Caco-2 (cell line): ENCODE measurements around the gene BAZ2B. TPM values are rescaled to one million over a fixed set of nuclear protein-coding genes. Genes with fewer than 3 reads are reported as not detected.

ENCODE experiments used
- BruUV-seq: library from RNA; stranded (reverse); fragments of 400-500 nt; replicated peaks from 2 replicates; lab custom pipeline; 2021; lab: Mats Ljungman, UMichigan
- CTCF ChIA-PET: fragments of 300-600 bp; sonication (Branson Sonifier 250); formaldehyde crosslinking; loops from one replicate; lab custom pipeline; 2022; ENCODE audit warnings: antibody characterized with exemption; lab: Charles Lee
- POLR2A ChIA-PET: fragments of 300-600 bp; sonication (Branson Sonifier 250); formaldehyde crosslinking; loops from one replicate; lab custom pipeline; 2022; ENCODE audit warnings: antibody characterized with exemption; lab: Charles Lee
- DNase-seq, 2 experiments: peaks; one replicate each; pipeline versions ENCODE4 v3.0.0 to v3.0.0-alpha.2; 2020 to 2022
- H3K27me3 ChIP-seq: replicated peaks from 2 replicates; pipeline ENCODE4 v1.6.0; 2011; ENCODE audit warnings: low read length; ENCODE audit not compliant: control insufficient read depth, insufficient read depth
- H3K36me3 ChIP-seq: 2 replicates; pipeline ENCODE4 v1.5.1; 2011; ENCODE audit warnings: low read length; ENCODE audit not compliant: control insufficient read depth, insufficient read depth
- H3K4me1 ChIP-seq: fragments of 250-450 bp; sonication (Bioruptor Pico); 2 replicates; pipeline ENCODE4 v1.5.1; 2020; ENCODE audit warnings: mild to moderate bottlenecking
- H3K4me3 ChIP-seq: 2 replicates; pipeline ENCODE4 v1.5.1; 2011; ENCODE audit warnings: low read depth, mild to moderate bottlenecking, control low read depth, low read length
- H3K9me3 ChIP-seq: fragments of 250-450 bp; sonication (Bioruptor Pico); 2 replicates; pipeline ENCODE4 v1.5.1; 2020; ENCODE audit warnings: mild to moderate bottlenecking, moderate library complexity
- H3K27ac Mint-ChIP-seq: one replicate; pipeline ENCODE4 v1.8.0; 2022; ENCODE audit warnings: mixed read lengths; ENCODE audit not compliant: unreplicated experiment
- H3K27me3 Mint-ChIP-seq: one replicate; pipeline ENCODE4 v1.8.0; 2022; ENCODE audit warnings: mixed read lengths; ENCODE audit not compliant: insufficient read depth, unreplicated experiment
- H3K36me3 Mint-ChIP-seq: one replicate; pipeline ENCODE4 v1.8.0; 2022; ENCODE audit warnings: mild to moderate bottlenecking, mixed read lengths; ENCODE audit not compliant: insufficient read depth, unreplicated experiment
- H3K4me1 Mint-ChIP-seq: one replicate; pipeline ENCODE4 v1.8.0; 2022; ENCODE audit warnings: low read depth, mixed read lengths; ENCODE audit not compliant: unreplicated experiment
- H3K4me3 Mint-ChIP-seq: one replicate; pipeline ENCODE4 v1.8.0; 2022; ENCODE audit warnings: mild to moderate bottlenecking, moderate library complexity, mixed read lengths; ENCODE audit not compliant: unreplicated experiment
- H3K9me3 Mint-ChIP-seq: one replicate; pipeline ENCODE4 v1.8.0; 2022; ENCODE audit warnings: mixed read lengths; ENCODE audit not compliant: unreplicated experiment
- intact Hi-C: fragments of 100-400 bp; cut with micrococcal nuclease; formaldehyde crosslinking; loops from one replicate; pipeline ENCODE4 v1.10.0; 2022; ENCODE audit not compliant: unreplicated experiment
- total RNA-seq: library from RNA; stranded (reverse); gene quantifications from 2 replicates; pipeline ENCODE4 v1.2.3, GENCODE V29; 2022
- TF ChIP-seq, protein P1 (sequence below), 2 experiments: fragments of 200-600 bp in 1 of 2; IDR thresholded peaks; 1 replicate in 1 of 2; 2 replicates in 1 of 2; pipeline versions ENCODE4 v1.5.1 to v1.8.0; 2011 to 2022; ENCODE audit warnings: antibody characterized with exemption in 1 of 2, control low read depth in 1 of 2, inconsistent platforms in 1 of 2, low read depth in 1 of 2, low read length in 1 of 2, mild to moderate bottlenecking in 1 of 2, moderate library complexity in 1 of 2; ENCODE audit not compliant: insufficient read depth in 1 of 2, severe bottlenecking in 1 of 2, unreplicated experiment in 1 of 2

Gene BAZ2B
- total RNA-seq, 1 experiment from 2014 or later, result 32.9 TPM

DNA sequence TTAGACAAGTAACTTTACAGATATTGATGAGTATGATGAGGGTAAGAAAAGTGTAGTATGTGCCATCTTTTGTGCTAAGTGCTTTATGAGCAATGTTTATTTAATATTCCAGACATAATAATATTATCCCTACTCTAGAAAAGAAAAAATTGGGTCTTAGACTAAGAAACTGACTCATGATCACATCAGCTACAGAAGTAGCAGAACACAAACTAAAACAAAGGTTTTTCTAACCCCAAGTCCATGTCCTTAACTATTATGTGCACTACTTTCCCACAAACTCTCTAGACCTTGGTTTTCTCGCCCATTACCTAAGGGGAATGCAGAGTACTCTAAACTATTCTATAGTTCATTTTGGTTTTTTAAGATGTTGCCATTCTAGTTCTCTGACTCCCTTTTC, 64.5 kb downstream of the BAZ2B start:
- TF ChIP-seq, protein P1, sequence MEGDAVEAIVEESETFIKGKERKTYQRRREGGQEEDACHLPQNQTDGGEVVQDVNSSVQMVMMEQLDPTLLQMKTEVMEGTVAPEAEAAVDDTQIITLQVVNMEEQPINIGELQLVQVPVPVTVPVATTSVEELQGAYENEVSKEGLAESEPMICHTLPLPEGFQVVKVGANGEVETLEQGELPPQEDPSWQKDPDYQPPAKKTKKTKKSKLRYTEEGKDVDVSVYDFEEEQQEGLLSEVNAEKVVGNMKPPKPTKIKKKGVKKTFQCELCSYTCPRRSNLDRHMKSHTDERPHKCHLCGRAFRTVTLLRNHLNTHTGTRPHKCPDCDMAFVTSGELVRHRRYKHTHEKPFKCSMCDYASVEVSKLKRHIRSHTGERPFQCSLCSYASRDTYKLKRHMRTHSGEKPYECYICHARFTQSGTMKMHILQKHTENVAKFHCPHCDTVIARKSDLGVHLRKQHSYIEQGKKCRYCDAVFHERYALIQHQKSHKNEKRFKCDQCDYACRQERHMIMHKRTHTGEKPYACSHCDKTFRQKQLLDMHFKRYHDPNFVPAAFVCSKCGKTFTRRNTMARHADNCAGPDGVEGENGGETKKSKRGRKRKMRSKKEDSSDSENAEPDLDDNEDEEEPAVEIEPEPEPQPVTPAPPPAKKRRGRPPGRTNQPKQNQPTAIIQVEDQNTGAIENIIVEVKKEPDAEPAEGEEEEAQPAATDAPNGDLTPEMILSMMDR (IDR thresholded peaks at IDR 0.05; ENCODE audit: insufficient read depth in 1 of 2, low read depth in 1 of 2, low read length in 1 of 2, severe bottlenecking in 1 of 2, unreplicated experiment in 1 of 2), result no peak

DNA sequence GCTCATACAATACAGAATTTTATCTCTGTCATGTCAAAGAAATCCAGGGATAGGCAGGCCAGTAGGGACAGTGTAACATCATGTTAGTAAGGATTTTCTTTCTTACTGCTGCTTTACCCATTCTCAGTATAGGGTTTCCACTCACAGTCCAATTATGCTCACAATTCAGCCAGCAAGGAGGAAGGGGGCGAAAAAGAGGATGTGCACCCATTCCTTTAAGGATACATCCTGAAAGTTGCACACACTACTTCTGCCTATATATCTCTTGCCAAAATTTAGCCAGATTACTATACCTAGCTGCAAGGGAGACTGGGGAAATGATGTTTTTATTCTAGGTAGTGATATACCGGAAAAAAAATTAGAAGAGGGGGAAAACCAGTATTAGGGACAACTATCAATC, 66.1 kb downstream of the BAZ2B start:
- intact Hi-C loops, result no loop called here
- Mint-ChIP-seq H3K27me3 (no peaks in the 10 kb centered on the region), H3K4me3 (no peak overlapping the region), H3K9me3 (no peaks in the 10 kb centered on the region), H3K4me1 (no peaks in the 10 kb centered on the region), H3K27ac (no peak overlapping the region), H3K36me3 (peaks cover 5% of the 10 kb centered on the region)
- Histone ChIP-seq H3K36me3 (no peaks in the 10 kb centered on the region), H3K27me3 (no peaks in the 10 kb centered on the region), H3K9me3 (no peaks in the 10 kb centered on the region), H3K4me1 (no peaks in the 10 kb centered on the region), H3K4me3 (no peak overlapping the region)
- no peak for DNase-seq
- TF ChIP-seq, protein P1 (IDR thresholded peaks at IDR 0.05; ENCODE audit: insufficient read depth in 1 of 2, low read depth in 1 of 2, low read length in 1 of 2, severe bottlenecking in 1 of 2, unreplicated experiment in 1 of 2), result no peak
- ChIA-PET CTCF (interaction anchor here (1.0 kb wide), 1 partner anchor 162 kb away, joined by 3 read pairs; the partner anchor contains the start of gene MARCHF7), POLR2A (no interaction called here)
- BruUV-seq, result no TSS peak

More for the DNA sequence above, 64.5 kb downstream of the BAZ2B start:
- no peak overlapping the region for H3K4me3 Mint-ChIP-seq
- H3K9me3 Mint-ChIP-seq, result no peaks in the 10 kb centered on the region
- Histone ChIP-seq H3K27me3 (no peaks in the 10 kb centered on the region), H3K36me3 (no peaks in the 10 kb centered on the region), H3K4me1 (no peaks in the 10 kb centered on the region), H3K4me3 (no peak overlapping the region), H3K9me3 (no peaks in the 10 kb centered on the region)
- no peak for DNase-seq
- H3K27ac Mint-ChIP-seq, result no peak overlapping the region
- no peaks in the 10 kb centered on the region for H3K27me3 Mint-ChIP-seq
- POLR2A ChIA-PET, result no interaction called here
- no TSS peak for BruUV-seq
- peaks cover 5% of the 10 kb centered on the region for H3K36me3 Mint-ChIP-seq
- CTCF ChIA-PET, result no interaction called here
- no peaks in the 10 kb centered on the region for H3K4me1 Mint-ChIP-seq
- intact Hi-C loops, result no loop called here

DNA sequence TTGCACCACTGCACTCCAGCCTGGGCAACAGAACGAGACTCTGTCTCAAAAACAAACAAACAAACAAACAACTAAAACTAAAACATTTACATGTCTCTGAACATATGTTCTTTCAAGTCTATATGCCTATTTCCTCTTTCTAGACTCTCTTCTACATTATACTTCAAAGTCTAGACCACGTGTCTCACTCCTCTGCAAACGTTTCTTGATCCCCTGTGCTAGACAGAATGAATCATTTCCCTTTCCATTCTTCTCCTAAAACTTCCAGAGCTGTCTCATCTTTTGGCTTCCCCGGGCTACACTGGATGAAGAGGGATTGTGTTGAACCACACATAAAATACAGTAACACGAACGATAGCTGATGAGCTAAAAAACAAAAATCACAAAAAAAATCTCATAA, 67.1 kb downstream of the BAZ2B start:
- H3K9me3 ChIP-seq, result no peaks in the 10 kb centered on the region
- H3K4me3 ChIP-seq, result no peak overlapping the region
- H3K27me3 ChIP-seq, result no peaks in the 10 kb centered on the region
- Mint-ChIP-seq H3K27ac (no peak overlapping the region), H3K9me3 (no peaks in the 10 kb centered on the region), H3K4me3 (no peak overlapping the region), H3K27me3 (no peaks in the 10 kb centered on the region), H3K4me1 (no peaks in the 10 kb centered on the region), H3K36me3 (peaks cover 5% of the 10 kb centered on the region)
- BruUV-seq, result no TSS peak
- no peaks in the 10 kb centered on the region for H3K4me1 ChIP-seq
- intact Hi-C loops, result no loop called here
- CTCF ChIA-PET, result no interaction called here
- POLR2A ChIA-PET, result no interaction called here
- no peak for DNase-seq
- H3K36me3 ChIP-seq, result no peaks in the 10 kb centered on the region
- TF ChIP-seq, protein P1 (IDR thresholded peaks at IDR 0.05; ENCODE audit: insufficient read depth in 1 of 2, low read depth in 1 of 2, low read length in 1 of 2, severe bottlenecking in 1 of 2, unreplicated experiment in 1 of 2), result no peak
